Measurements from ENCODE around the gene FIP1L1.
"Not testable (repeated sequence)": the region's sequence is repeated elsewhere in the genome, so short reads cannot be mapped to it uniquely, and the experiment has no call there.

FIP1L1 gene

GRCh38 chr4:53380221-53380620 lies 2.8 kb downstream of the FIP1L1 start:
- H3K4me3 ChIP-seq (IDR thresholded peaks at IDR 0.05; ENCODE audit: insufficient read depth, low read depth, low read length): no peak overlapping the region
- no peaks in the 10 kb centered on the region for H3K27me3 ChIP-seq (ENCODE audit: insufficient read depth, low read depth)
- peaks cover 7% of the 10 kb centered on the region; the same call in 1 of the 2 replicates for H3K36me3 ChIP-seq (ENCODE audit: insufficient read depth)
- peaks cover 11% of the 10 kb centered on the region for H4K20me1 ChIP-seq (ENCODE audit: insufficient read depth)
- no peak for TF ChIP-seq CTCF (conservative IDR thresholded peaks at IDR 0.05; ENCODE audit: low read depth, low read length)
- peak overlapping the region; percentile 94; the same call in 1 of the 2 replicates for H3K4me2 ChIP-seq
- peaks cover 59% of the 10 kb centered on the region for H3K79me2 ChIP-seq (ENCODE audit: insufficient read depth, low read depth)
- H3K4me1 ChIP-seq (ENCODE audit: low read depth, poor library complexity, severe bottlenecking): peaks cover 21% of the 10 kb centered on the region
- H3K9ac ChIP-seq: no peak overlapping the region
- H3K27ac ChIP-seq: no peak overlapping the region
- H2AFZ ChIP-seq (ENCODE audit: low read depth): no peak overlapping the region

DNA sequence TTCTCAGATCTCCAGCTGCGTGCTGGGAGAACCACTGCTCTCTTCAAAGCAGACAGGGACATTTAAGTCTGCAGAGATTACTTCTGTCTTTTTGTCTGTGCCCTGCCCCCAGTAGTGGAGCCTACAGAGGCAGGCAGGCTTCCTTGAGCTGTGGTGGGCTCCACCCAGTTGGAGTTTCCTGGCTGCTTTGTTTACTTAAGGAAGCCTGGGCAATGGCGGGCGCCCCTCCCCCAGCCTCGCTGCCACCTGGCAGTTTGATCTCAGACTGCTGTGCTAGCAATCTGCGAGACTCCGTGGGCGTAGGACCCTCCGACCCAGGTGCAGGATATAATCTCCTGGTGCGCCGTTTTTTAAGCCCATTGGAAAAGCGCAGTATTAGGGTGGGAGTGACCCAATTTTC lies 32.0 kb downstream of the FIP1L1 start:
- H3K27me3 ChIP-seq (ENCODE audit: insufficient read depth, low read depth); H3K4me3 ChIP-seq (IDR thresholded peaks at IDR 0.05; ENCODE audit: insufficient read depth, low read depth, low read length); H2AFZ ChIP-seq (ENCODE audit: low read depth); H3K4me2 ChIP-seq; H3K9ac ChIP-seq; H3K27ac ChIP-seq; H3K36me3 ChIP-seq (ENCODE audit: insufficient read depth); H3K4me1 ChIP-seq (ENCODE audit: low read depth, poor library complexity, severe bottlenecking): not testable (repeated sequence)
- Histone ChIP-seq H4K20me1 (ENCODE audit: insufficient read depth) (peaks cover 13% of the 10 kb centered on the region), H3K79me2 (ENCODE audit: insufficient read depth, low read depth) (peaks cover 28% of the 10 kb centered on the region; the same call in 1 of the 2 replicates)

GRCh38 chr4:53419208-53419607 lies 41.8 kb downstream of the FIP1L1 start:
- Histone ChIP-seq H3K4me1 (ENCODE audit: low read depth, poor library complexity, severe bottlenecking) (peaks cover 9% of the 10 kb centered on the region), H2AFZ (ENCODE audit: low read depth) (no peak overlapping the region), H3K27ac (no peak overlapping the region), H4K20me1 (ENCODE audit: insufficient read depth) (no peaks in the 10 kb centered on the region; the same call in 1 of the 2 replicates), H3K27me3 (ENCODE audit: insufficient read depth, low read depth) (no peaks in the 10 kb centered on the region), H3K4me2 (no peak overlapping the region), H3K79me2 (ENCODE audit: insufficient read depth, low read depth) (no peaks in the 10 kb centered on the region), H3K4me3 (IDR thresholded peaks at IDR 0.05; ENCODE audit: insufficient read depth, low read depth, low read length) (no peak overlapping the region), H3K36me3 (ENCODE audit: insufficient read depth) (no peaks in the 10 kb centered on the region), H3K9ac (no peak overlapping the region)
- TF ChIP-seq CTCF (conservative IDR thresholded peaks at IDR 0.05; ENCODE audit: low read depth, low read length): no peak

DNA sequence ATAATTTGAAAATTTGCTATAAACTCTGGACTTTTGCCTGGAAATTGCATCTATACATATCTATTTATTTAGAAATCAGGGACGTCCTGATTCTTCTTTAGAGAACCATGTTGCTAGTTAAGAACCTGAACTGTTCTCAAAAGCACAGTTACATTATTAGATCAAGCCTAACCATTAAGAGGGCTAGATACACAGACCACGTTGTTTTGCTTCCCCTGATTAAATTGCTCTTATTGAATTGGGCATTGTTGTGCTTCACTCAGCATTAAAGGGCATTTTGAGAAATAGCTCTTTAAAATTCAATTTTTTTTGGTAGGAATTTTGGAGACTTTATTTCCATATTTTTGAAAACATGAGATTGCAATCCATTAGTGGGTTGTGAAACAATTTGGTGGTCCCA lies 44.4 kb downstream of the FIP1L1 start:
- peaks cover 7% of the 10 kb centered on the region; the same call in 1 of the 2 replicates for H4K20me1 ChIP-seq (ENCODE audit: insufficient read depth)
- peaks cover 9% of the 10 kb centered on the region for H3K4me1 ChIP-seq (ENCODE audit: low read depth, poor library complexity, severe bottlenecking)
- no peak overlapping the region for H3K4me3 ChIP-seq (IDR thresholded peaks at IDR 0.05; ENCODE audit: insufficient read depth, low read depth, low read length)
- H3K79me2 ChIP-seq (ENCODE audit: insufficient read depth, low read depth): no peaks in the 10 kb centered on the region
- no peak overlapping the region for H3K9ac ChIP-seq
- no peaks in the 10 kb centered on the region for H3K36me3 ChIP-seq (ENCODE audit: insufficient read depth)
- TF ChIP-seq CTCF (conservative IDR thresholded peaks at IDR 0.05; ENCODE audit: low read depth, low read length): no peak
- no peaks in the 10 kb centered on the region for H3K27me3 ChIP-seq (ENCODE audit: insufficient read depth, low read depth)
- no peak overlapping the region for H3K4me2 ChIP-seq
- H2AFZ ChIP-seq (ENCODE audit: low read depth): no peak overlapping the region
- H3K27ac ChIP-seq: no peak overlapping the region

DNA sequence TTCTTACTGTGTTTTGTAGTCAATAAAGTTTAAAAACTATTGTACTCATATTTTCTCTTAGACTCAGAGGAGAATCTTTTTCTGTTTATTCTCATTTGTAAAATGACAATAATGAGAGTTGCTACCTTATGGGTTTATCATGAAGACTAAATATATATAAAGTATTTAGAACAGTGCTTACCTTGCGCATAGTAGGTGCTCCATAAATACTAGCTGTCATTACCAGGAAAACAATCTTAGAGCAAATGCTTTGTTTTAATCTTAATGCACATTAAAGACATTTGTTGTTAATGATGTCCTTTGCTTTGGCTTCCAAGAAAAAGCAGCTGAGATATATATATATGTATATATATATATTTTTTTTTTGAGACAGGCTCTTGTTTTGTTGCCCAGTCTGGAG lies 44.9 kb downstream of the FIP1L1 start:
- no peak overlapping the region for H2AFZ ChIP-seq (ENCODE audit: low read depth)
- no peaks in the 10 kb centered on the region for H3K27me3 ChIP-seq (ENCODE audit: insufficient read depth, low read depth)
- no peak overlapping the region for H3K27ac ChIP-seq
- H3K4me2 ChIP-seq: no peak overlapping the region
- no peak overlapping the region for H3K4me3 ChIP-seq (IDR thresholded peaks at IDR 0.05; ENCODE audit: insufficient read depth, low read depth, low read length)
- H4K20me1 ChIP-seq (ENCODE audit: insufficient read depth): peaks cover 7% of the 10 kb centered on the region; the same call in 1 of the 2 replicates
- no peak for TF ChIP-seq CTCF (conservative IDR thresholded peaks at IDR 0.05; ENCODE audit: low read depth, low read length)
- H3K36me3 ChIP-seq (ENCODE audit: insufficient read depth): no peaks in the 10 kb centered on the region
- no peaks in the 10 kb centered on the region for H3K79me2 ChIP-seq (ENCODE audit: insufficient read depth, low read depth)
- no peak overlapping the region for H3K9ac ChIP-seq
- H3K4me1 ChIP-seq (ENCODE audit: low read depth, poor library complexity, severe bottlenecking): peaks cover 9% of the 10 kb centered on the region

Measured in KMS-11 (cell line).